CD4-positive, alpha-beta T cell treated with Interleukin-15 for 1 hour (primary cell): ENCODE measurements around the gene BRSK2.
"Not testable (repeated sequence)": the region's sequence is repeated elsewhere in the genome, so short reads cannot be mapped to it uniquely, and the experiment has no call there.

Experiments used
- DNase-seq: peaks from one replicate; pipeline ENCODE4 v3.0.0-alpha.2; 2020

Gene BRSK2

DNA sequence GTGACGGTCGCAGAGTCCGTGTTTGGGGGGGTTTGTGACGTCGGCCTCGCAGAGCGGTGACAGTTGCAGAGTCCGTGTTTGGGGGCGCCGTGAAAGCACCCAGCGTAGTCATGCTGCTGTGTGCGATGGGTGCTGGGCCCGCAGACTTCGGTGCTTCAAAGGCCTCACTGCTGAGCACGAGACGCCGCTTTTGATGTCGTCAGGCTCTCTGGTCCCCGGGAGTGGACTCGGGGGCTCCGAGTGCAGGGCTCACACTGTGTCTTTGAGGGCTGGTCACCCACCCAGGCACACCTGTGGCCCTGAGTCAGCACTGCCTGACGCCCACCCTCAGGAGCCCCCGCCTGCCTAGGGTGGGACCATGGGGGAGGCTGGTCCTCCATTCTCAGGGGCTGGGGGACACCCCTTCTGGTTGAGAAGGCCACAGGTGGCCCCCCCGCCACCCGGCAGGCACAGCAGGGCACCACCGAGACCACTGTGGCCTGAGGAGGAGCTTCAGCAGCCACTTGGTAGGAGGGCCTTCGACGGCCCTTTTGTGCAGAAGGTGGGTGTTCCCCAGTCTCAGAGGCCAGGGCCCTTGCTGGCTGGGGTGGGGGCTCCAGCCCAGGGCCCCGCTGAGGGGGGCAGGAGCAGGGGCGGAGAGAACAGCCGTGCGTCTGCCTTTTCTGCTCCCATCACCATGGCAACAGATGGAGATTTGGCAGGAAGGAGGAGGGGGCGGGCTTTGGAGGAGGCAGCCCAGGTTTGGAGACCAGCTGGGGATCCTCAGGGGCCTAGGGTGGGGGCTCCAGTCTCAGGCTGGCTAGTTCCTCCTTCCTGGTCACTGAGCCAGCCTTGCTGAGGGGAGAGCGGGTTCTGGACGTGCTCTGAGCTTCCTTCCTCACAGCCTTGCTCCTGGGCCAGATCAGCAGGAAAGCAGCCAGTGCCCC, 20.9 kb downstream of the BRSK2 start:
- DNase-seq = no peak

DNA sequence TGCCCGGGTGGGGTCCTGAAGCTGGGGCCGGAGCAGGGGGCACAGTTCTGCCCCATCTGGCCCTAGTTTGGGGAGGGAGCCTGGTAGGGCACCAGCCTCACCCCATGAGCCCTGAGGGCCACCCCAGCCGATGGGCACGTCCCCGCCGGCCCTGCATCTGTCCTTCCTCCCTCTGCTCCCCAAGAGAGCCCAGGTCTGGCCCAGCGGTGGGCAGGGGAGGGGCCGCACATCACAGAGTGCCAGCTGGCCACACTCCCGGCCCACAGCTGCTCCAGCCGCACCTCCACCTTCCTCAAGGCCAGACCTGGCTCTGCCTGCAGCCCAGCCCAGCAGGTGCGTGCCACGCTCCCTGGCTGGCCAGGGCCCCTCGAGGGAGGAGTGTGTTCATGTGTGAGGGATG, 21.6 kb downstream of the BRSK2 start:
- no peak for DNase-seq

DNA sequence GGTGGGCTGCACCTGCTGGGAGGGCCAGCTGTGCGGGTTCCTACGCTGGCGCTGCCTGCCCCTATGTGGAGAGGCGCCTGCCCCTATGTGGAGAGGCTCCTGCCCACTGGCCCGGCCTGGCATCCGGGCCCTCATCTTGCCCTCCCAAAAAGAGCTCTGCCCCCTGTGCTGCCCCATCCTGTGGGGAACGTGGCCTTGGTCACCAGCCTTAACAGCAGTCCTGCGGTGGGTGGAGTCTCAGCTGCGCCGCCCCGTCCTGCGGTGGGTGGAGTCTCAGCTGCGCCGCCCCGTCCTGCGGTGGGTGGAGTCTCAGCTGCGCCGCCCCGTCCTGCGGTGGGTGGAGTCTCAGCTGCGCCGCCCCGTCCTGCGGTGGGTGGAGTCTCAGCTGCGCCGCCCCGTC, 22.0 kb downstream of the BRSK2 start:
- not testable (repeated sequence) for DNase-seq

DNA sequence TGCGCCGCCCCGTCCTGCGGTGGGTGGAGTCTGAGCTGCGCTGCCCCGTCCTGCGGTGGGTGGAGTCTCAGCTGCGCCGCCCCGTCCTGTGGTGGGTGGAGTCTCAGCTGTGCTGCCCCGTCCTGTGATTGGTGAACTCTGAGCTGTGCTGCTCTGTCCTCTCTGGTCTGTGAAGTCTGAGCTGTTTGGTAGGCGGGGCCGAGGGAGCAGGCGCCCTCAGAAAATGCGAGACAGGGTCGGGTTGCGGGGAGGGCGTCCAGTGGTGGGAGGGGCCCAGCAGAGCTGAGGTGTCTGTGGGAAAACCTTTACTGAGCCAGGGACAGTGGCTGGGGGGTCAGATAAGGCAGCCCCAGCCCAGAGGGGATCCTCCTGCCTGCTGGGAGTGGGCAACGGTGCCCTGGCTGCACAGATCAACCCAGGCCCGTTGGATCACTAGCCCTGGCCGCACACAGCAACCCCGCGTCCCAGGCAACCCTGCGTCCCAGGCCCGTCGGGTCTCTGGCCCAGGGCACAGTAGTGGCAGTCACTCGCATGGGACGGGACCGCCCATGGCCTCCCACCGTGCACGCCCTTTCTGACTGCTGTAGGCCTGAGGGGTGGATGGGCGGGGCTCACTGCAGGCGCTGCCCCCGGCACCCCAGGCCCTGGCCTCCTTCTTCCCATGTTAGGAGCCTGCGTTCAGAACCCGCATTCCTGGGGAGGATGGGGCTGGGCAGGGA, 22.8 kb downstream of the BRSK2 start:
- no peak for DNase-seq

DNA sequence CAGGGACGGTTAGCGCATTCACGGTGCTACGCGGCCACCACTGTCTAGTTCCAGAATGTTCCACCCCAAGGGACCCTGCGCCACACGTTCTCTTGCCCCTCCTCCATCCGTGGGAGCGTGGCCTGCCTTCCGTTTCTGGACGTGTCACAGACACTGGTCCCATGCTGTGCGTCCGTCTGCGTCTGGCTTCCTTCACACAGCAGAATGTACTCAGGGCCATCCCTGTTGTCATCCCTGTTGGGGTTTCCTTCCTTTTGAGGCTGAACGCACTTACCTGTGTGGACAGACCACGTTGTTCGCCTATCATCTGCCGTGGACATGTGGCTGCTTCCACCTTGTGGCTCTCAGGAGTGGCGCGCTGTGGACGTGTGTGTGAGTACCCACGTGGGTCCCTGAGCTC, 24.9 kb downstream of the BRSK2 start:
- no peak for DNase-seq

DNA sequence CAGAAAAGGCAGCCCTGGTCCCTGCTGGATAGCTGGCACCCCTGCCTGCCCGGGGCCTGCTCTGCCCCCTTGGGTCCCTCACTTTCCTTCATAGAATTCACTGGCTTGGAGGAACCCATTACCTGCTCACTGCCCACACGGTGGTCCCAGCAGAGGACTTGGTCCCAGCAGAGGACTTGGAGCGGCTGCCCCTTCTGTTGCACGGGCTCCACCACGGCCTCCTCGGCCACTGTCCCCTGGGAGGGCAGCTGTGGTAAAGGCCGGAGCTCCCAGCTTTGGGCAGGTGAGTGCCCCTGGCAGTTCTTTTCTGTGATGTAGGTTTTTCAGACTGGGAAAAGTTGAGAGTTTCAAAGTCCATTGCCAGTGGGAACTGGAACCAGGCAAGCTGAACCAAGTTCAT, 25.9 kb downstream of the BRSK2 start:
- DNase-seq = no peak

DNA sequence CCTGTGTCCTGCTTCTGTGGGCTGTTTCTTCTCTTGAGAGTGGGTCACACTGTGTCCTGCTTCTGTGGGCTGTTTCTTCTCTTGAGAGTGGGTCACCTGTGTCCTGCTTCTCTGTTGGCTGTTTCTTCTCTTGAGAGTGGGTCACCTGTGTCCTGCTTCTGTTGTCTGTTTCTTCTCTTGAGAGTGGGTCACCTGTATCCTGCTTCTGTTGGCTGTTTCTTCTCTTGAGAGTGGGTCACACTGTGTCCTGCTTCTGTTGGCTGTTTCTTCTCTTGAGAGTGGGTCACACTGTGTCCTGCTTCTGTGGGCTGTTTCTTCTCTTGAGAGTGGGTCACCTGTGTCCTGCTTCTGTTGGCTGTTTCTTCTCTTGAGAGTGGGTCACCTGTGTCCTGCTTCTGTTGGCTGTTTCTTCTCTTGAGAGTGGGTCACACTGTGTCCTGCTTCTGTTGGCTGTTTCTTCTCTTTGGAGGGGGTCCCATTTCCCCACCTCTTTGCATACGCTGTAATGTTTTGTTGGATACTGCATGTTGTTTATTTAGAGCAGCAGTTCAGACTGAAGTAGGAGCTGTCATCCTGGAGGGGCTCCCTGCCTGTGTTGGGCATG, 28.6 kb downstream of the BRSK2 start:
- DNase-seq = not testable (repeated sequence)

DNA sequence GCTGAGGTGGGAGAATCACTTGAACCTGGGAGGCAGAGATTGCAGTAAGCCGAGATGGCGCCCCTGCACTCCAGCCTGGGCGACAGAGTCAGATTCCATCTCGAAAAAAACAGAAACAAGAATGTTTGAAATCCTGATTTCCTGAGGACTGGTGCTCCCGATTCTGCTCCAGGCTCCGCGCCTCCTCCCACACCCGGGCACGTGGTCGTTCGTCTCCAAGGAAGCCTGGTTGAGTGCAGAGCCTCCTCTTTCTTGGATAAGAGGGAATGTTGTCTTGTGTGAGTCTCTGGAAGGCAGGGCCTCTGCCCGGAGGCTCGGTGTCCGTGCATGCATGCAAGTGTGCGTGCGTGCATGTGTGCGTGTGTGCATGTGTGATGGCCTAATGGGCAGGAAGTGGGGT, 30.1 kb downstream of the BRSK2 start:
- no peak for DNase-seq

DNA sequence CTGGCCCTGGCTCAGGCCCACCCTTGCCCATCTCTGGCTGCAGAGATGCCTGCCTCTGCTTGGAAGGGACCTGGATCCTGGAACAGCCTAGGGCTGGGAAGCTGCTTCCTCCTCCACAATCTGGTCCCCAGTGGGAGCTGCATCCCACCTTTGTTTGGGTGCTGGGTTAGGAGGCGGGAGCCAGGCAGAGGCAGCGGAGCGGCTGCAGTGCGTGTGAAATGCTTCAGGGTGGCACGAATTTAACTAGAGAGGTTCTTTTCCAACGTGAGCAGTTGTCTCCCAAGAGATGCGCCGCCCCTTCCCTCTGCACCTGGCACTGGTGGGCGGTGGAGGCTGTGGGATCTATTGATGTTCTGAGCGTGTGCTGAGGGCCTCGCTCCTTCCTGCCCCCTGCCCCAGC, 31.6 kb downstream of the BRSK2 start:
- DNase-seq = no peak

DNA sequence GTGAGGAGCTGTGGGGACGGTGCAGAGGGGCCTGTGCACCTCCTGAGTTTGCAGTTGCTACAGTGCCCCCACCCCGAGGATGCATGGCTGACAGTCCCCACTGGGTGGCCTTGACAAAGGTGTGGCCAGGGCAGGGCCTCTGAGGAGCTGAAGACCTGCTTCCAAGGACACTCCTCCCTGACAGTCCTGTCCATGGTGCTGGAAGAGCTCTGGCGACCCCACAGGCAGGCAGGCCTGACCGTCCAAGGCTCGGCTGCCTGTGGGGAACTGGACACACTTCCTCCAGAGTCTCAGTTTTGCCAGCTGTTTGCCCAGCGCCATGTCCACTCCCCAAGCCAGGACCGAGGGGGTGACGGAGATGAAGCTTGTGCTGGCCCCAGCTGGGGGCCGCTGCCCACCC, 32.7 kb downstream of the BRSK2 start:
- DNase-seq = no peak

DNA sequence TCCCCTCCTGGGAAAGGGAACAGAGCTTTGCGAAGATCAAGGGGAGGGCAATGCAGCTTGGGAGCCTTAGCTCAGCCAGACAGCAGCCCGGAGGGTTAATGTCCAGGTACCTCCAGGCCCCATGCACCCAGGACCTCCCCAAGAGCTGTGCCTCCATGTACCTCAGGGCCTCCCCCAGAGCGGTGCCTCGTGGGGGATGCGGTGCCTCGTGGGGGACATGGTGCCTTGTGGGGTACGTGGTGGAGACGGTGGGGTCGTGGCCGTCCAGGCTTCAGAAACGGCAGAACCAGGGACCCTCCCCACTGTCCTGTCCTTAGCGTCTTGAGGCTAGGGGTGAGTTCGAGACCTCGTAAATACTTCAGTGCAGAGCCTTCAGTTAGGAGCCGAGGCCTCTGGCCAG, 33.2 kb downstream of the BRSK2 start:
- no peak for DNase-seq

DNA sequence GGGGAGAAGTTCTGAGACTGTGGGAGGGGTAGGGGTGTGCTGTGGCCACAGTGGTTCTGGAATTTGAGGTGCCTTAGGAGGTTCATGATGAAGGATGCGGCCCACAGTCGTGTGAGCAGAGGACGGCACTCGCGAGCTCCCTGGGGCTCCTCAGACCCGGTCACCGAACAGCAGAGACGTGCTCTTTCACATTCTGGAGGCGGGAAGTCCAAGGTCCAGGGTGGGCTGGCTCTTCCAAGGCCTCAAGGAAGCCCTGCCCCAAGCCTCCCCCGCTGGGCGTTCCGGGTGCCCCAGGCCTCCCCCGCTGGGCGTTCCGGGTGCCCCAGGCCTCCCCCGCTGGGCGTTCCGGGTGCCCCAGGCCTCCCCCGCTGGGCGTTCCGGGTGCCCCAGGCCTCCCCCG, 33.7 kb downstream of the BRSK2 start:
- not testable (repeated sequence) for DNase-seq

DNA sequence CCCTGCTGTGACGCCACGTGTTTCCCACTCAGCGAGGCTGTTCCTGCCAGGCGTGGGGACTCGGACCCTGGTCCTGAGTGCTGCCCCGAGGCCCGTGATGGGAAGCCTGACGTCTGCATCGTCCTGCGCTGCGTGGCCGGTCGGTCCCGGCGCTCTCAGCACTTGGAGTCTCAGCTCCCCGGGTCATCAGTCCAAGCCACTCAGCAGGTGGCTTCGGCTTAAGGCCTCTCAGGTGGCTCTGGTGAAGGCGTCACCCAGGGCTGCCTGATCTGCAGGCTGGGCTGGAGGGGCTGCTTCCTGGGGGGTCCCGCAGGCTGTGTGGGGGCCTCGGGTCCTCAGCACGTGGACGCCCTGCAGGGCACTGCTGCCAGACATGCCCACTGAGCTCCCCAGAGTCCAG, 35.3 kb downstream of the BRSK2 start:
- no peak for DNase-seq

DNA sequence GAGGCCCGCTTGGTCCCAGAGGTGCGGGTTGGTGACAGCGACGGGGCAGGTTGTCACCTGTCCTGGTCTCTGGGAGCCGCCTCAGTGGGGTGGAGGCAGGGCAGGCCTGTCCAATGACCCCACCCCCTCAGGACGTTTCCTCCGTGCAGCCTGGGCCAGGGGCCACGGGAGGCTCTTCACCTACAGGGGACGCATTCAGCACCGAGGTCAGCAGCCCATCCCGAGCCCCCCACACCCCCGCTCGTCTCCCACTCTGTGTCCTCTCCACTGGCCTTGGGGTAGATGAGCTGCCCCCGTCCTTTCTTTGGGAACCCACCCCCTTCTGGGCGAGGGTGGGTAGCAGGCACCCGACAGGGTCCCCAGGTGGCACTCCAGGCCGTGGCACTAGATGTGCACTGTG, 35.7 kb downstream of the BRSK2 start:
- no peak for DNase-seq

DNA sequence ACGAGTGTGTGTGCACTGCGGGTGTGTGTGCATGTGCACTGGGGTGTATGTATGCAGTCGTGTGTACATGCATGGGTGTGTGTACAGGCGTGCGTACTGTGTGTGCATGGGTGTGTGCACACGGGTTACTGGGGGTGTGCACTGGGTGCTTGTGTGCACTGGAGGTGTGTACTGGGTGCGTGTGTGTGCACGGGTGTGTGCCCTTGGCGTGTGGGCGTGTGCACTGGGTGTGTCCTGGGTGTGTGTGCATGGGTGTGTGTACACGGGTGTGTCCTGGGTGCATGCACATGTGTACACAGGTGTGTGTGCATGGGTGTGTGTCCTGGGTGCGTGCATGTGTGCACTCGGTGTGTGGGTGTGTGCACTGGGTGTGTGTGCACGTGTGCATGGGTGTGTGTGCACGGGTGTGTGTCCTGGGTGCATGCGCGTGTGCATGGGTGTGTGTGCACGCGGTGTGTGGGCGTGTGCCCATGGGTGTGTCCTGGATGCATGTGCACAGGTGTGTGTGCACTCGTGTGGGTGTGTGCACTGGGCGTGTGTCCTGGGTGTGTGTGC, 39.1 kb downstream of the BRSK2 start:
- DNase-seq = no peak

DNA sequence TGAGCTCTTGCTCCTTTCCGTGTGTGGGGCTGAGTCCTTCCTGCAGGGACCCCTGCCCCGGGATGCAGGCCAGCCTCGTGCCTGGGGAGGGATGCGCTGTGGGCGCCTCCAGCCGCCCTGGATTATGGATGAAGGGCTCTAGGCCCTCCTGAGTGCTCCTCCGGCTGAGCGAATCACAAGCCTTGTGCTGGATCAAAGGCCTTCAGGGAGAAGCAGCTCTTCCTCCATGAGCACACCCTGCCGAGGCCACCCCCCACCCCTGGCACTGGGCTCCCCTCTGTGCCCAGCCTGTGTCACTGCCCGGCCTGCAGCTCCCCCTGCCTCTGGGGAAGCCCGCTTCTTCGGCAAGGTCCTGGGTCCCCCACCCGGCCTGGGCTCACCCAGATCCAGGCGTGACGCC, 43.8 kb downstream of the BRSK2 start:
- DNase-seq = no peak

DNA sequence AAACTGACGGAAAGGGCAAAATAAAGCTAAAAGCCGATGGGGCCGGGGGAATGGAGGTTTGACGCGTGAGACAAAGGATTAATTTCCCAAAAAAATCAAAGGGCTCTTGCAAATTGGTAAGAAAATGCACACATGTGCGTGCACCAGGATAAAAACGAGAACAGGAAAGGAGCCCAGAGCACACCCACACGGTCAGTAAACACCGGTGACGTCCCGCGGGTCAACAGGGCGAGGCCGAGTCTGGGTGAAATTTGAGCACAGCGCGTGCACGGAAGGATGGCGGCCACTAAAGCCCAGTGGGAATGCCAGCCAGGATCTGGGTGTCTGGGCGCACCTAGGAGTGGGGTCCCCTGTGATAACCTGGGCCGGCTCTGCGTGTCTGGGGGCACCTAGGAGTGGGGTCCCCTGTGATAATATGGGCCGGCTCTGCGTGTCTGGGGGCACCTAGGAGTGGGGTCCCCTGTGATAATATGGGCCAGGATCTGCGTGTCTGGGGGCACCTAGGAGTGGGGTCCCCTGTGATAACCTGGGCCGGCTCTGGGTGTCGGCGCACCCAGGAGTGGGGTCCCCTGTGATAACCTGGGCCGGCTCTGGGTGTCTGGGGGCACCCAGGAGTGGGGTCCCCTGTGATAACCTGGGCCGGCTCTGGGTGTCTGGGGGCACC, 44.4 kb downstream of the BRSK2 start:
- DNase-seq = no peak

DNA sequence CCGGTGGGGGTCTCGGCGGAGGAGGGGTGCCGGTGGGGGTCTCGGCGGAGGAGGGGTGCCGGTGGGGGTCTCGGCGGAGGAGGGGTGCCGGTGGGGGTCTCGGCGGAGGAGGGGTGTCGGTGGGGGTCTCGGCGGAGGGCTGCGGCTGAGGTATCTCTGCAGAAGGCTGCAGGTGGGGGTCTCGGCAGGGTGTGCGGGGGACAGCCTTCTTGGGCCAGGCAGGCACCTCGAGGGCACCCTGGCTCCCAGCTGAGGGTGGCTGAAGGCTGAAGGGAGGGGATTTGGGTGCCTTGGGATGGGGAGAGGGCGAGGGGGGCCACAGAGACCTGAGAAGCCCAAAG, 45.7 kb downstream of the BRSK2 start:
- DNase-seq = not testable (repeated sequence)

DNA sequence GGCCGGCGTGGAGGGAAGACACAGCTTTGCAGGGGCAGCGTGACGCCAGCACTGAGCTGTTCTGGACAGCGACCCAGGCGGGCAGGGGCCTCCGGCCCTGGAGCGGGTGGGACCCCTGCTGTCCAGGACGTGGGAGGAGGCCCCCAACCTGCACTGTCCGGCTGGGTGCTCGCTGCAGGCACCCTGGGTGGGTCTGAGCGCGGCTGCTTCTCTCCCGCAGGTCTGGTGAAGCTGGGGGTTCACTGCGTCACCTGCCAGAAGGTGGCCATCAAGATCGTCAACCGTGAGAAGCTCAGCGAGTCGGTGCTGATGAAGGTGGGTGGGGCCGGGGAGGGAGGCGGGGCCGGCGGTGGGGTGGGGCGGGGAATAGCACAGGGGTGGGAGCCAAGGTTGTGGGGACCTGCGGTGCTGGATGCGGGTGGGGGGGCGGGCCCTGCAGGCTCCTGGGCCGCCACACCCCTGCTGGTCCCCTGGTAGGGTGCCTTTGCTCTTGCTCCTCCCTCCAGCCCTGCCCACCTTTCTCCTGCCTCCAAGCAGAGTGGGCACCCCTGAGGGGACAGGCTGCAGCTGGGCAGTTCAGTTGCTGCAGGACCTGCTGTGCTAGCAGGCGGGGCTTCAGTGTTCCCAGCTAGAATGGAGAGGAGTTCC, 46.2 kb downstream of the BRSK2 start:
- no peak for DNase-seq

DNA sequence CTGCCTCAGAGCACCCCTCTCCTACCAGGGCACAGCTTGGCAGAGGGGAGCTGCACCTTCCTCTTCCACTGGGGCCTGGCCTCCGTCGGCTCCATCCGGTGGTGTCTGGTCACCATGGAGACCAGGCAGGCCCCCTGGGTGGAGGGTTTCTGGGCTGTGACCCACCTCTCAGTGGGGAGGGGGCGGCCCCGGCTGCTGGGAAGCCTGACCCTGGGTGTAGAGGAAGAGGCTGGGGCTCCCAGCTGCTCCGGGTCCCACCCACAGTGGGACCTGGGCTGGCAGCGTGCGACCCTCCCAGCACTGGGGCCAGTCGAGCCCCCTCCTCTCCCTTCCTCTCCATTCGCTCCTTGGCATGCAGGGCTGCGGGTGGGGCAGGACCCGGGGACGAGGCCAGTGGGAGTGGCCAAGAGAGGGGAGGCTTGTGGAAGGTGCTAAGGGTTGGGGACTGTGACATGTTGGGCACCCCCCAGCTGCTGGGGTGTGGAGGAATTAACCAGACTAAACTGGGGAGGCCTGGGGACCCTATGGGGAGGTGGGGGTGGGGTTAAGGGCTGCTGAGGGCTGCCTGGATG, 46.8 kb downstream of the BRSK2 start:
- no peak for DNase-seq

DNA sequence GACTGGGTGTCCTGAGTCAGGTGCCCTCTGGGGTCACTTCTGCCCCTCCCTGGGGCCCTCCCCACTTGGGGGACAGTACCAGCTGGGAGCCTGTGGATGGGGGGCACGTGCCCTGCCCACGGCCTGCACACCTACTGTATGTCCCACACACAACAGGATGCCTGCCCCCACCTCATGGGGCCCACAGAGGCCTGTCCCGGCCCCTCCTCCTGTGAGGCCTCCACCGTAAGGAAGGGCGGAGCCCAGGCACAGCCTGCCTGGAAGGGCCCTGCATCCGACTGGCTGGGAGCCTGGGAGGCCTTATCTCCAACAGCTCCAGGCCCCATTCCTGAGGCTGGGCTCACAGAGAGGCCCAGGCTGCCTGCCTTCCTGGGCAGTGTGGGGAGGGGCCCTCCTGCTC, 47.8 kb downstream of the BRSK2 start:
- no peak for DNase-seq

DNA sequence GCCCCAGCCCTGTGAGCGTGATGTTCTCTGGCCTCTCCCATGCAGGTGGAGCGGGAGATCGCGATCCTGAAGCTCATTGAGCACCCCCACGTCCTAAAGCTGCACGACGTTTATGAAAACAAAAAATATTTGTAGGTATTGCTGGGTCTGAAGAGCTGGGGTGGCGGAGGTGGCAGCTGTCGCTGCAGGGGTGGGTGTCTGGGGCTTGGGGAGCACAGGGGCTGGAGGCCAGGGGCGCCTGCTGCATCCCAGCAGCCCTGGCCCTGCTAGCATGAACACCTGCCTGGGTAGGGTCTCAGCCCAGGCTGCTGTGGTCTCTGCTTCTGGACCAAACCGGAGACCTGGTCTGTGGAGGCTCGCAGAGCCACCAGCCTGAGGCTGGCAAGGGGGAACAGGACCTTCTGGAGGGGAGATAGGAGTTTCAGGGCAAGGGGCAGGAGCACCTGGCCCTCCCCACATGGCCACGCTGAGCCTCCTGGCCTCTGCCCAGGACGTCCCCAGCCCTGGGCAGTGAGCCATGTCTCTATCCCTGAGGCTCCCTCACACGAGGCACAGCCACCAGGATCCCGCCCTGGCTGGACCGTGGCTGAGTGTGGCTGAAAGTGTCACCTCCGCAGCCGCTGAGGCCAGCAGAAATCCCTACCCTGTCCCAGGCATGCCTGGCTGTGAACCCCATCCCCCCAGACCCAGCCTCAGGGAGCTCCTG, 48.7 kb downstream of the BRSK2 start:
- DNase-seq = no peak
